EH (cell line): ENCODE data around the gene MAP1S.

Source experiments
- DNase-seq: peaks from one replicate; pipeline ENCODE4 v3.0.0-alpha.2; 2015; ENCODE audit warnings: low read depth

Gene MAP1S

DNA sequence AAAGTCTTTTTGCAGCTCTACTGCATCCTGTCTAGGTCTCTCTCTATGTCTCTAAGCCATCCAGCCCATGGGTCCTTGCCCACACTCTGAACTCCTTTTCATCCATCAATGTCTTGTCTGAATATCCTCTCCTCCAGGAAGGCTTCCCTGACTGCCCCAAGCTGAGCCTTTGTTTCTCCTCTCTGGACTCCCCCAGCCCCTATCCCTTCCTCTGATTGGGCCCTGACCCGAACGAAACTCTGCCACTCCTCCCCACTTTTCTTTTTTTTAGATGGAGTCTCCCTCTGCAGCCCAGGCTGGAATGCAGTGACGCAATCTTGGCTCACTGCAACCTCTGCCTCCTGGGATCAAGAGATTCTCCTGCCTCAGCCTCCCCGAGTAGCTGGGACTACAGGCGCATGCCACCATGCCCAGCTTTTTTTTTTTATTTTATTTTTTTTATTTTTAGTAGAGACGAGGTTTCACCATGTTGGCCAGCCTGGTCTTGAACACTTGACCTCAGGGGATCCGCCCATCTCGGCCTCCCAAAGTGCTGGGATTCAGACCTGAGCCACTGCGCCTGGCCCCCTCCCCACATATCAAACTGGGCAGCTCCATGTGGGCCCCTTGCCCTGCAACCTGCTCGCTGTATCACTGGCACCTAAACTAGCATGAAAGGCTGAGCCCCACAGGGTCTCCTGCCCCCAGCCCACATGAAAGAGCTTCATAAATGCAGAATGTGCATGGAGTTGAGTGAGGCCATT is 30.3 kb upstream of the MAP1S start:
- DNase-seq = no peak

DNA sequence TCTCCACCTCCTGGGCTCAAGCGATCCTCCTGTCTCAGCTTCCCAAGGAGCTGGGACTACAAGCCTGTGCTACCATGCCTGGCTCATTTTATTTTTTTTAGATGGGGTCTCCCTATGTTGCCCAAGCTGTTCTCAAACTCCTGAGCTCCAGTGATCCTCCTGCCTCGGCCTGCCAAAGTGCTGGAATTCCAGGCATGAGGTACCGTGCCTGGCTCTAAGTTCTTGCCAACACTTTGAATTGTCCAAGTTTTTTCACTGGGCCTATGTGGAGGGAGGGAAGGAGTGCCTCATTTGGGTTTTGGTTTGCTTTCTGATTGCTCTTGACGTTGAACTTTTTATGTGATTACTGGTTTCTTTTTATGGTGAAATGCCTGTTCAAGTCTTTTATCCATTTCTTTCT is 26.7 kb upstream of the MAP1S start:
- DNase-seq = no peak

DNA sequence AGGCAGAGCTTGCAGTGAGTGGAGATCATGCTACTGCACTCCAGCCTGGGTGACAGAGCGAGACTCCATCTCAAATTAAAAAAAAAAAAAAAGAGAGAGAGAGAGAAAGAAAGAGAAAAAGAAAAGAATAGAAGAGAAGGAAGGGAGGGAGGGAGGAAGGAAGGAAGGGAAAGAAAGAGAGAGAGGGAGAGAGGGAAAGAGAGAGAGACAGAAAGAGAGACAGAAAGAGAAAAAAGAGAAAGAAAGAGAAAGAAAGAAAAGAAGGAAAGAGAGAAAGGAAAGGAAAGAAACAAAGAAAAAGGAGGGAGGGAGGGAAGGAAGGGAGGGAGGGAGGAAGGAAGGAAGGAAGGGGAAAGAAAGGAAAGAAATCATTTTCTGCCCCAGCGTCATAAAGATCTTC is 24.1 kb upstream of the MAP1S start:
- no peak for DNase-seq

GRCh38 chr19:17703824-17704463 is 15.3 kb upstream of the MAP1S start:
- peak; percentile 65 for DNase-seq

- peak; percentile 71 for DNase-seq
These were observed 12.5 kb upstream of the MAP1S start for GRCh38 chr19:17706750-17707181.

- DNase-seq = no peak
These were observed 7.4 kb upstream of the MAP1S start for GRCh38 chr19:17711851-17712250.

DNA sequence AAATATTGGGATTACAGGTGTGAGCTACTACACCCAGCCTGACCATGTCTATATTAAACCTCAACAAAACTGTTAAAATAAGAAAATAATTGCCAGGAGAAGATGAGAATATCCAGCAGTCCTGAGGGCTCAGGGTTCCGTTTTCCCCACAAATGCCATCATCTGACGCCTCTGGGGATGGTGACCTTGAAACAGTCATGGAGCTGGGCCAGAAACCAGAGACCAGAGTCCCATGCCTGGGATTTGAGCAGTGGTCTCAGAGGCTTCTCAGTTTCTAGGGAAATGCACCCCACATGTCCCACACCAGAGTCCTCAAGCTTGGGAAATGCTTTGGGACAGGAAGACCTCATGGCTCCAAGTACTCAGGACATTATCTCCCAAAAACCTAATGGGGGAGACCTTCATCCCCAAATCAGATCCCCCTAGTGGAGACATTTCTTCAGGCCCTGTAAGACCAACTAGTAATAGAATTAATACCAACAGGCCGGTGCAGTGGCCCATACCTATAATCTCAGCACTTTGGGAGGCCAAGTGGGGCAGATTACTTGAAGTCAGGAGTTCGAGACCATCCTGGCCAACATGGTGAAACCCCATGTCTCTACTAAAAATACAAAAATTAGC is 2.9 kb upstream of the MAP1S start:
- peak; percentile 11 for DNase-seq

GRCh38 chr19:17718550-17718946 is 732 bp upstream of the MAP1S start:
- no peak for DNase-seq

DNA sequence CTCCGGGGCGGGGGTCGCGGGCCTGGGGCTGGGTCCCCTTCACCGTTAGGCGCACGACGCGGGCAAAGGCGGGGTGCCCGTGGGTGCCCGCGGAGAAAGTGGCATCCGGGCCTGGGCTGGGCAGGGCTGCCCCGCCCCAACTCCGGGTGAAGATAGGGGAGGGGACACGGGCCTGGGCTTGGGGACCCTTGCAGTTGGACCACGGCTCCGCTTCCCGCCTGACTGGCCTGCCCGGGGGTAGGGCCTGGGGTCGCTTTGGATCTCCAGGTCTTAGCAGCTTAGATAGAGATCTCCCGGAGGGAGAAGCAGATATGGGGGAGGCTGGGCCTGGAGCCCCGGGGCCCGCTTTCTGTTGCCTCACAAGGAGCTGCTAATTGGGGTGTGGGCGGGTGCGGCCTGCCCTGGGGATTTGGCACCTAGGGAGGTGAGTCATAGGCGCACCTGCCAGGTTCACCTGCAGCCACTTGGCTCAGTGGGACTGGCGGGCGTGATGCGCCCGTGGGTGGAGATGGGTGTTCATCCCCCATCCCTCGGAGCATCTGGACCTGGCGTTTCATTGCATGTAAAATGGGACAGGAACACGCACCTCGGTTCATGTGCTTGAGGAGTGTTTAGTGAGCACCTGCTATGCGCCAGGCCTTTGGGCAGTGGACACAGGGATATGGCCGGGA is 585 bp downstream of the MAP1S start:
- DNase-seq = no peak

DNA sequence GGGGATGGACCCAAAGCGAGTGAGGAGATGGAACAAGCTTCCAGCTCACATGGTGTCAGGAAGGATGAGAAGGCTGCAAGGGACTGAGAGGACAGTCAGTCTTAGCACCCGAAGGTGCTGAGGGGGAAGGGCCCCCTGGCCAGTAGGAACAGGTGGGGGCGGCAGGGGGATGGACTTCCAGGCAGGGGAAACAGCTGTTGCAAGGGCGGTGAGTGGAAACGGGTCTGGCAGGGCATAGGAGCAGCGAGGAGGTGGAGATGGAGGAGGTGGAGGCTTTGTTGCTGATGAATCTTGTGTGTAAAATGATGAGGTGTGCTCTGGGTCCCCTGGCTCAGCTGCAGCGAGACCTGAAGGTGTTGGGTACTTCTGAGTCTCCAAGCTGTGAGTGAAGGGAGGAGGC is 1.2 kb downstream of the MAP1S start:
- DNase-seq = no peak

DNA sequence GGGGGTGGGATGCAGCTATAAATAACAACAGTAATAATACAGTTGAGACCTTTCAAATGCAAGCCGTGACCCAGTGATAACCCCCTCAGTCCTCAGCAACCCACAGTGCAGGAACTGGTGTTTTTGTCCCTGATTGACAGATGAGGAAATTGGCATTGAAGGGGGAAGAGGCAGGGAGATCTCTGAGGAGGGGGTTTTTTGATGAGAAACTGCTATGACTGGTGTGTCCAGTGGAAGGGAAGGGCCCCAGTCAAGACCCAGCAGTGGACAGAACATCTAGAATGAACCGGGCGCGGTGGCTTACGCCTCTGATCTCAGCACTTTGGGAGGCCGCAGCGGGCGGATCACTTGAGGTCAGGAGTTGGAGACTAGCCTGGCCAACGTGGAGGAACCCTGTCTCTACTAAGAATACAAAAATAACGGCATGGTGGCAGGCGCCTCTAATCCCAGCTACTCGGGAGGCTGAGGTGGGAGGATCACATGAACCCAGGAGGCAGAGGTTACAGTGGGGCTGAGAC is 1.9 kb downstream of the MAP1S start:
- no peak for DNase-seq

DNA sequence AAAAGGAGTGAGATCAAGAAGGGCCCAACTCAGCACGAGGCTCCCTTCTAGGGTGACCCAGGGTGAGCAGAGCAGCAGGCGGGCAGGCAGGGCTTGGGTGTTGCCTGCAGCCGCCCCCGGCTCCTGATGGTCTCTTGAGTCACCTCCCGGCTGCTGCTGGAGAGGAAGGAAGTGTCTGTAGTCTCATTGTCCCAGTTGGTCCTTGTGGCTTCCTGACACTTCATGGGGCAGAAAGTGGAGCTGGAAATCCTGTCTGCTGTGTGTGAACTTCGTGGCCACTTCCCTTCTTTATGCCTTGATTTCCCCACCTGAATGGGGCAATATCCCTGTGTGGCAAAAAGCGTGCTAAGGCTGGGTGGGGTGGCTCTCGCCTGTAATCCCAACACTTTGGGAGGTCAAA is 2.5 kb downstream of the MAP1S start:
- peak; percentile 64 for DNase-seq

- no peak for DNase-seq
These were observed 3.5 kb downstream of the MAP1S start for GRCh38 chr19:17722655-17723240.

DNA sequence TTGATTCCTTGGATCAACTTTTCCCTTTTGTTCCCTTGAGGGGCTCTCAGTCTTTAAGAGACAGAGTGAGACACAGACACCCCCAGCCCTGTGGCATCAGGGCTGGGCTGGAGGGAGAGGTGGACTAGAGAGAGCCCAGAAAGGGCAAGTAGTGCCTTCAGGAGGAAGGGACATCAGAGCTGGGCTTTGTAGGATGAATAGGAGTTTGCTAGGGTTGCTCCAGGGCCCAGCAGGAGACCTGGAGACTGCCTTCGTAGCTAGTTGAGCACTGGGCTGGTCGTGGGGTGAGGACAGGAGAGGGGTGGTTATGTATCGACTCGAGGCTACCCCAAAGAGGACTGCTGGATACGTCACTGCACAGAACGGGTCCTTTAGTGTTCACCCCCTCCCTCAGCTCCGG is 5.4 kb downstream of the MAP1S start:
- DNase-seq = no peak

DNA sequence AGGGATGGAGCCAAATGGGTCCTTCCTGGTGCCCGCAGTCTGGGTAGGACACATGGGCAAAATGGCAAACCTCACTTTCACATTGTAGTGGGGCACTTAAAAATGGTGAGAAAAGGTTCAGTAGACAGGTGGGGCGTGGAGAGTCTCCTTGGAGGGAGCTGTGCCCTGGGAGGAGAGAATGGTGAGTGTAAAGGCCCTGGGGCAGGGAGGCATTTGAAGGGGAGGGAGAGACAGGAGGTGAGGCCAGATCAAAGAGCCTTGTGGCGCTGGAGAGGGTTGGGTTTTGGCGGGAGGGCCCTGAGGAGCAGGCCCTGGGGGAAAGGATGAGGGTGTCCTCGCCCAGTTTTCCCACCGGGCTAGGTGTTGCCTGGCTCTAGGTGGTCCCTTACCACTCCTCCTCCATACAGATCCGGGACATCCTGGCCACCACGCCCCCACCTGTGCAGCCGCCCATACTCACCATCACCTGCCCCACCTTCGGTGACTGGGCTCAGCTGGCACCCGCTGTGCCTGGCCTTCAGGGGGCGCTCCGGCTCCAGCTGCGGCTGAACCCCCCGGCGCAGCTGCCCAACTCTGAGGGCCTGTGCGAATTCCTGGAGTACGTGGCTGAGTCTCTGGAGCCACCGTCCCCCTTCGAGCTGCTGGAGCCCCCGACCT is 6.3 kb downstream of the MAP1S start:
- no peak for DNase-seq

DNA sequence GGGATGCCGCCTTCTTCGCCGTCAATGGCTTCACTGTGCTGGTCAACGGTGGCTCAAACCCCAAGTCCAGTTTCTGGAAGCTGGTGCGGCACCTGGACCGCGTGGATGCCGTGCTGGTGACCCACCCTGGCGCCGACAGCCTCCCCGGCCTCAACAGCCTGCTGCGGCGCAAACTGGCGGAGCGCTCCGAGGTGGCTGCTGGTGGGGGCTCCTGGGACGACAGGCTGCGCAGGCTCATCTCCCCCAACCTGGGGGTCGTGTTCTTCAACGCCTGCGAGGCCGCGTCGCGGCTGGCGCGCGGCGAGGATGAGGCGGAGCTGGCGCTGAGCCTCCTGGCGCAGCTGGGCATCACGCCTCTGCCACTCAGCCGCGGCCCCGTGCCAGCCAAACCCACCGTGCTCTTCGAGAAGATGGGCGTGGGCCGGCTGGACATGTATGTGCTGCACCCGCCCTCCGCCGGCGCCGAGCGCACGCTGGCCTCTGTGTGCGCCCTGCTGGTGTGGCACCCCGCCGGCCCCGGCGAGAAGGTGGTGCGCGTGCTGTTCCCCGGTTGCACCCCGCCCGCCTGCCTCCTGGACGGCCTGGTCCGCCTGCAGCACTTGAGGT is 7.0 kb downstream of the MAP1S start:
- no peak for DNase-seq

DNA sequence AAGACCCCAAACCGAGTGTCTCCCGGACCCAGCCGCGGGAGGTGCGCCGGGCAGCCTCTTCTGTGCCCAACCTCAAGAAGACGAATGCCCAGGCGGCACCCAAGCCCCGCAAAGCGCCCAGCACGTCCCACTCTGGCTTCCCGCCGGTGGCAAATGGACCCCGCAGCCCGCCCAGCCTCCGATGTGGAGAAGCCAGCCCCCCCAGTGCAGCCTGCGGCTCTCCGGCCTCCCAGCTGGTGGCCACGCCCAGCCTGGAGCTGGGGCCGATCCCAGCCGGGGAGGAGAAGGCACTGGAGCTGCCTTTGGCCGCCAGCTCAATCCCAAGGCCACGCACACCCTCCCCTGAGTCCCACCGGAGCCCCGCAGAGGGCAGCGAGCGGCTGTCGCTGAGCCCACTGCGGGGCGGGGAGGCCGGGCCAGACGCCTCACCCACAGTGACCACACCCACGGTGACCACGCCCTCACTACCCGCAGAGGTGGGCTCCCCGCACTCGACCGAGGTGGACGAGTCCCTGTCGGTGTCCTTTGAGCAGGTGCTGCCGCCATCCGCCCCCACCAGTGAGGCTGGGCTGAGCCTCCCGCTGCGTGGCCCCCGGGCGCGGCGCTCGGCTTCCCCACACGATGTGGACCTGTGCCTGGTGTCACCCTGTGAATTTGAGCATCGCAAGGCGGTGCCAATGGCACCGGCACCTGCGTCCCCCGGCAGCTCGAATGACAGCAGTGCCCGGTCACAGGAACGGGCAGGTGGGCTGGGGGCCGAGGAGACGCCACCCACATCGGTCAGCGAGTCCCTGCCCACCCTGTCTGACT is 7.9 kb downstream of the MAP1S start:
- no peak for DNase-seq

- DNase-seq = no peak
These were observed 8.6 kb downstream of the MAP1S start for GRCh38 chr19:17727843-17728242.

DNA sequence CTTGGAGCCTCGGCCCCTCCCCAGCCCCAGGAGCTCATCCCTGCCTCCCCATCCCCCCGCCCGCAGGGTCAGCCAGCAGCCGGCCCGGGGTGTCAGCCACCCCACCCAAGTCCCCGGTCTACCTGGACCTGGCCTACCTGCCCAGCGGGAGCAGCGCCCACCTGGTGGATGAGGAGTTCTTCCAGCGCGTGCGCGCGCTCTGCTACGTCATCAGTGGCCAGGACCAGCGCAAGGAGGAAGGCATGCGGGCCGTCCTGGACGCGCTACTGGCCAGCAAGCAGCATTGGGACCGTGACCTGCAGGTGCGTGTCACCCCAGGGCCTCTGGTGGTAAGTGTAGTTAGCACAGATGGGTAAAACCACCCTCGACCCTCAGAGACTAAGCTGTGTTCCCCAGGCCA is 13.8 kb downstream of the MAP1S start:
- DNase-seq = no peak

- no peak for DNase-seq
These were observed 14.9 kb downstream of the MAP1S start for GRCh38 chr19:17734146-17734545.
